Panc1 (cell line): ENCODE results near the gene LIMK2. TPM values are rescaled to one million over a fixed set of nuclear protein-coding genes. Genes with fewer than 3 reads are reported as not detected.

ENCODE experiments used
- ATAC-seq: fragments of 200-7000 bp; cut with Tn5 transposase; 2 replicates; pipeline ENCODE4 v1.9.1; 2020; ENCODE audit warnings: mild to moderate bottlenecking, moderate library complexity
- BruUV-seq: library from RNA; stranded (reverse); fragments of 400-500 nt; replicated peaks from 2 replicates; lab custom pipeline; 2021; lab: Mats Ljungman, UMichigan
- CTCF ChIA-PET: fragments of 300-600 bp; sonication (Branson Sonifier 250); formaldehyde crosslinking; loops from one replicate; lab custom pipeline; 2022; ENCODE audit warnings: antibody characterized with exemption; lab: Charles Lee
- POLR2A ChIA-PET: fragments of 300-600 bp; sonication (Branson Sonifier 250); formaldehyde crosslinking; loops from one replicate; lab custom pipeline; 2022; ENCODE audit warnings: antibody characterized with exemption; lab: Charles Lee
- DNase-seq: peaks from one replicate; pipeline ENCODE4 v3.0.0-alpha.2; 2010; ENCODE audit warnings: low read depth, low spot score
- H3K27ac ChIP-seq: 2 replicates; pipeline ENCODE4 v1.5.1; 2011; ENCODE audit warnings: mild to moderate bottlenecking, low read length, inconsistent platforms
- H3K27me3 ChIP-seq: fragments of 200-500 bp; sonication (Bioruptor generic); 2 replicates; pipeline ENCODE4 v1.6.0; 2014; ENCODE audit warnings: low read length, inconsistent platforms; ENCODE audit not compliant: control insufficient read depth, insufficient read depth
- H3K36me3 ChIP-seq: fragments of 200-500 bp; sonication (Bioruptor generic); 2 replicates; pipeline ENCODE4 v1.5.1; 2014; ENCODE audit warnings: inconsistent platforms, mild to moderate bottlenecking, low read length, moderate library complexity; ENCODE audit not compliant: control insufficient read depth, insufficient read depth
- H3K4me1 ChIP-seq: 2 replicates; pipeline ENCODE4 v1.5.1; 2011; ENCODE audit warnings: inconsistent platforms, mild to moderate bottlenecking, low read length, moderate library complexity; ENCODE audit not compliant: control insufficient read depth, insufficient read depth
- H3K4me3 ChIP-seq, 2 experiments: 2 replicates each; pipeline ENCODE4 v1.5.1; 2011 to 2012; ENCODE audit warnings: low read depth in 2 of 2, low read length in 2 of 2, mild to moderate bottlenecking in 2 of 2, inconsistent platforms in 1 of 2, moderate library complexity in 1 of 2
- H3K9me3 ChIP-seq: fragments of 200-500 bp; sonication (Bioruptor generic); 2 replicates; pipeline ENCODE4 v1.5.1; 2014; ENCODE audit warnings: low read depth, mild to moderate bottlenecking, inconsistent platforms, low read length, moderate library complexity; ENCODE audit not compliant: control insufficient read depth, insufficient read depth
- POLR2AphosphoS5 ChIP-seq: IDR thresholded peaks from 2 replicates; pipeline ENCODE4 v1.6.1; 2012; ENCODE audit warnings: mild to moderate bottlenecking, low read depth, low read length, moderate library complexity
- REST ChIP-seq, 2 experiments: IDR thresholded peaks; 2 replicates each; pipeline ENCODE4 v1.6.1; 2011 to 2012; ENCODE audit warnings: low read depth in 2 of 2, control low read depth in 1 of 2, low read length in 1 of 2, mild to moderate bottlenecking in 1 of 2, moderate library complexity in 1 of 2; ENCODE audit not compliant: insufficient read depth in 1 of 2
- SIN3A ChIP-seq: IDR thresholded peaks from 2 replicates; pipeline ENCODE4 v1.6.1; 2012; ENCODE audit warnings: low read depth, mild to moderate bottlenecking, low read length, moderate library complexity, borderline replicate concordance; ENCODE audit not compliant: insufficient read depth
- TCF7L2 ChIP-seq: IDR thresholded peaks from 2 replicates; pipeline ENCODE4 v1.6.1; 2011; ENCODE audit warnings: mild to moderate bottlenecking, low read depth, low read length, inconsistent platforms
- in situ Hi-C: cut with HindIII; loops from 2 replicates; pipeline ENCODE4 v1.10.0; 2016; ENCODE audit warnings: low sequenced_read_pairs, low pct_unique_long_range_greater_than_20kb
- intact Hi-C: fragments of 100-400 bp; cut with micrococcal nuclease; formaldehyde crosslinking; loops from one replicate; pipeline ENCODE4 v1.10.0; 2022; ENCODE audit not compliant: unreplicated experiment
- total RNA-seq: library from RNA; stranded (reverse); gene quantifications from one replicate; pipeline ENCODE4 v1.2.1, GENCODE V29; 2021; ENCODE audit not compliant: unreplicated experiment
- TF ChIP-seq, protein P1 (sequence below): fragments of 450-650 bp; IDR thresholded peaks from 2 replicates; pipeline ENCODE4 v1.5.1; 2017; ENCODE audit warnings: mild to moderate bottlenecking

The LIMK2 gene
- total RNA-seq, 1 experiment from 2014 or later, result 12.6 TPM

DNA sequence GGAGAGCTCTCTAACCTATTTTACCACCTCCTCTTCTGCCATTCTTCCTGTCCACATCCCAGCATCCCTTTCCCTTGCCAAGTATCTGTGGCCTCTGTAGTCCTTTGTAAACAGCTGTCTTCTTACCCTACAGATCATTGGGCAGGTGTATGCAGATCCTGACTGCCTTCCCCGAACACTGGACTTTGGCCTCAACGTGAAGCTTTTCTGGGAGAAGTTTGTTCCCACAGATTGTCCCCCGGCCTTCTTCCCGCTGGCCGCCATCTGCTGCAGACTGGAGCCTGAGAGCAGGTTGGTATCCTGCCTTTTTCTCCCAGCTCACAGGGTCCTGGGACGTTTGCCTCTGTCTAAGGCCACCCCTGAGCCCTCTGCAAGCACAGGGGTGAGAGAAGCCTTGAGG, 62.9 kb downstream of the LIMK2 start:
- no TSS peak for BruUV-seq
- Histone ChIP-seq H3K9me3 (no peaks in the 10 kb centered on the region), H3K27ac (no peak overlapping the region), H3K36me3 (no peaks in the 10 kb centered on the region), H3K4me1 (no peaks in the 10 kb centered on the region), H3K4me3 (no peak overlapping the region), H3K27me3 (no peaks in the 10 kb centered on the region)
- POLR2A ChIA-PET, result interaction anchor here (0.6 kb wide), 1 partner anchor 8 kb away, joined by 5 read pairs; no protein-coding TSS in a partner anchor
- in situ Hi-C loops (no loop called here), intact Hi-C loops (no loop called here)
- CTCF ChIA-PET, result no interaction called here
- ATAC-seq (no peak), DNase-seq (no peak)
- TF ChIP-seq TCF7L2 (no peak), SIN3A (no peak), POLR2AphosphoS5 (no peak), REST (IDR thresholded peaks at IDR 0.05; ENCODE audit: insufficient read depth in 1 of 2, low read depth in 2 of 2, low read length in 1 of 2) (no peak)
- TF ChIP-seq, protein P1, sequence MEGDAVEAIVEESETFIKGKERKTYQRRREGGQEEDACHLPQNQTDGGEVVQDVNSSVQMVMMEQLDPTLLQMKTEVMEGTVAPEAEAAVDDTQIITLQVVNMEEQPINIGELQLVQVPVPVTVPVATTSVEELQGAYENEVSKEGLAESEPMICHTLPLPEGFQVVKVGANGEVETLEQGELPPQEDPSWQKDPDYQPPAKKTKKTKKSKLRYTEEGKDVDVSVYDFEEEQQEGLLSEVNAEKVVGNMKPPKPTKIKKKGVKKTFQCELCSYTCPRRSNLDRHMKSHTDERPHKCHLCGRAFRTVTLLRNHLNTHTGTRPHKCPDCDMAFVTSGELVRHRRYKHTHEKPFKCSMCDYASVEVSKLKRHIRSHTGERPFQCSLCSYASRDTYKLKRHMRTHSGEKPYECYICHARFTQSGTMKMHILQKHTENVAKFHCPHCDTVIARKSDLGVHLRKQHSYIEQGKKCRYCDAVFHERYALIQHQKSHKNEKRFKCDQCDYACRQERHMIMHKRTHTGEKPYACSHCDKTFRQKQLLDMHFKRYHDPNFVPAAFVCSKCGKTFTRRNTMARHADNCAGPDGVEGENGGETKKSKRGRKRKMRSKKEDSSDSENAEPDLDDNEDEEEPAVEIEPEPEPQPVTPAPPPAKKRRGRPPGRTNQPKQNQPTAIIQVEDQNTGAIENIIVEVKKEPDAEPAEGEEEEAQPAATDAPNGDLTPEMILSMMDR, result no peak

GRCh38 chr22:31275576-31275975, 63.5 kb downstream of the LIMK2 start:
- intact Hi-C loops, result no loop called here
- CTCF ChIA-PET, result no interaction called here
- Histone ChIP-seq H3K36me3 (no peaks in the 10 kb centered on the region), H3K27ac (no peak overlapping the region), H3K27me3 (no peaks in the 10 kb centered on the region), H3K9me3 (no peaks in the 10 kb centered on the region), H3K4me1 (no peaks in the 10 kb centered on the region), H3K4me3 (no peak overlapping the region)
- DNase-seq (no peak), ATAC-seq (no peak)
- no TSS peak for BruUV-seq
- TF ChIP-seq POLR2AphosphoS5 (no peak), REST (IDR thresholded peaks at IDR 0.05; ENCODE audit: insufficient read depth in 1 of 2, low read depth in 2 of 2, low read length in 1 of 2) (no peak), SIN3A (no peak), TCF7L2 (no peak)
- TF ChIP-seq, protein P1, result no peak
- in situ Hi-C loops, result no loop called here
- POLR2A ChIA-PET, result no interaction called here
